Loucy (cell line): ENCODE measurements around the gene BICRA.

ENCODE experiments used
- H2AFZ ChIP-seq: fragments of 200-600 bp; sonication (generic); 2 replicates; pipeline ENCODE4 v1.6.0; 2016; ENCODE audit warnings: antibody characterized with exemption, mild to moderate bottlenecking, low read length, moderate library complexity
- H3F3A ChIP-seq: fragments of 200-600 bp; 2 replicates; pipeline ENCODE4 v1.6.0; 2016; ENCODE audit warnings: antibody characterized with exemption, low read depth, mild to moderate bottlenecking
- H3K27me3 ChIP-seq: fragments of 200-600 bp; sonication (generic); 2 replicates; pipeline ENCODE4 v1.6.1; 2014; ENCODE audit warnings: low read length, mild to moderate bottlenecking; ENCODE audit not compliant: insufficient read depth, poor library complexity, severe bottlenecking
- H3K36me3 ChIP-seq: fragments of 200-600 bp; sonication (generic); 2 replicates; pipeline ENCODE4 v1.6.1; 2016; ENCODE audit warnings: low read length; ENCODE audit not compliant: insufficient read depth
- H3K4me1 ChIP-seq: fragments of 200-600 bp; sonication (generic); 2 replicates; pipeline ENCODE4 v1.5.1; 2014; ENCODE audit warnings: low read length, mild to moderate bottlenecking; ENCODE audit not compliant: insufficient read depth, poor library complexity, severe bottlenecking
- H3K4me2 ChIP-seq: fragments of 200-600 bp; sonication (generic); 2 replicates; pipeline ENCODE4 v1.6.0; 2014; ENCODE audit warnings: antibody characterized with exemption, low read length, low read depth, mild to moderate bottlenecking; ENCODE audit not compliant: poor library complexity, severe bottlenecking
- H3K4me3 ChIP-seq: fragments of 200-600 bp; sonication (generic); 2 replicates; pipeline ENCODE4 v1.5.1; 2014; ENCODE audit warnings: low read length, mild to moderate bottlenecking, mixed read lengths; ENCODE audit not compliant: poor library complexity, severe bottlenecking
- H3K79me2 ChIP-seq: fragments of 200-600 bp; sonication (generic); 2 replicates; pipeline ENCODE4 v1.6.1; 2014; ENCODE audit warnings: low read length; ENCODE audit not compliant: insufficient read depth
- H3K9ac ChIP-seq: fragments of 200-600 bp; sonication (generic); 2 replicates; pipeline ENCODE4 v1.6.0; 2014; ENCODE audit warnings: mild to moderate bottlenecking, low read depth, low read length, moderate library complexity; ENCODE audit not compliant: poor library complexity, severe bottlenecking
- H3K9me2 ChIP-seq: fragments of 200-600 bp; sonication (generic); replicated peaks from 2 replicates; pipeline ENCODE4 v1.6.1; 2016; ENCODE audit warnings: low read depth, low read length, mixed read lengths
- H3K9me3 ChIP-seq: fragments of 200-600 bp; sonication (generic); 2 replicates; pipeline ENCODE4 v1.6.1; 2014; ENCODE audit warnings: mild to moderate bottlenecking, antibody characterized with exemption, low read length, low read depth; ENCODE audit not compliant: insufficient read depth
- H4K20me1 ChIP-seq: fragments of 200-600 bp; sonication (generic); 2 replicates; pipeline ENCODE4 v1.6.0; 2014; ENCODE audit warnings: antibody characterized with exemption, low read length, mild to moderate bottlenecking; ENCODE audit not compliant: insufficient read depth, poor library complexity, severe bottlenecking
- EZH2phosphoT487 ChIP-seq: fragments of 200-600 bp; IDR thresholded peaks from 2 replicates; pipeline ENCODE4 v1.6.1; 2018; ENCODE audit warnings: antibody characterized with exemption, mild to moderate bottlenecking, moderate library complexity, borderline replicate concordance
- TF ChIP-seq, protein P1 (sequence below): fragments of 200-600 bp; sonication (generic); conservative IDR thresholded peaks from 2 replicates; pipeline ENCODE4 v1.5.1; 2014; ENCODE audit warnings: mild to moderate bottlenecking, antibody characterized with exemption, low read length

BICRA gene

DNA sequence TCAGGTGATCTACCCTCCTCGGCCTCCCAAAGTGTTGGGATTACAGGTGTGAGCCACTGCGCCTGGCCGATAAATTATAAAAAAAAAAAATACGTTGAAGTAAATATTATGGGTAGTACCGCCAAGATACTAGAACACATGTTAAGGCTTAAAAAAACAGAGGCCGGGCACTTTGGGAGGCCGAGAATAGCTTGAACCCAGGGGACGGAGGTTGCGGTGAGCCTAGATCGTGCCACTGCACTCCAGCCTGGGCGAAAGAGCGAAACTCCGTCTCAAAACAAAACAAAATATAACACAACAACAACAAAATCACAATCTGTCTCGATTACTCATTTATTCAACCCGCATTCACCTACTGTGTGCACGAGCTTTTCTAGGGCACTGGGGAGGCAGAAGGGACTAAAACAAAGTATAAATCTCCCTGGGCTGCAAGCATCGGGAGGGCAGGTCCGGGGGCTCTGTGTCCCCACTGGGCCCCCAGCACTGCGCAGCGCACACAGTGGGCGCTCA is 1.3 kb upstream of the BICRA start:
- Histone ChIP-seq H3K4me1 (peaks cover 16% of the 10 kb centered on the region), H3K4me3 (peak overlapping the region; percentile 79), H3K4me2 (peak overlapping the region; percentile 82), H3F3A (no peaks in the 10 kb centered on the region), H3K79me2 (peaks cover 46% of the 10 kb centered on the region), H3K9ac (peak overlapping the region; percentile 86), H3K9me3 (no peaks in the 10 kb centered on the region), H3K36me3 (no peaks in the 10 kb centered on the region), H2AFZ (peak overlapping the region; percentile 82), H4K20me1 (peaks cover 27% of the 10 kb centered on the region), H3K9me2 (no peaks in the 10 kb centered on the region), H3K27me3 (no peaks in the 10 kb centered on the region)
- no peak for TF ChIP-seq EZH2phosphoT487
- TF ChIP-seq, protein P1, sequence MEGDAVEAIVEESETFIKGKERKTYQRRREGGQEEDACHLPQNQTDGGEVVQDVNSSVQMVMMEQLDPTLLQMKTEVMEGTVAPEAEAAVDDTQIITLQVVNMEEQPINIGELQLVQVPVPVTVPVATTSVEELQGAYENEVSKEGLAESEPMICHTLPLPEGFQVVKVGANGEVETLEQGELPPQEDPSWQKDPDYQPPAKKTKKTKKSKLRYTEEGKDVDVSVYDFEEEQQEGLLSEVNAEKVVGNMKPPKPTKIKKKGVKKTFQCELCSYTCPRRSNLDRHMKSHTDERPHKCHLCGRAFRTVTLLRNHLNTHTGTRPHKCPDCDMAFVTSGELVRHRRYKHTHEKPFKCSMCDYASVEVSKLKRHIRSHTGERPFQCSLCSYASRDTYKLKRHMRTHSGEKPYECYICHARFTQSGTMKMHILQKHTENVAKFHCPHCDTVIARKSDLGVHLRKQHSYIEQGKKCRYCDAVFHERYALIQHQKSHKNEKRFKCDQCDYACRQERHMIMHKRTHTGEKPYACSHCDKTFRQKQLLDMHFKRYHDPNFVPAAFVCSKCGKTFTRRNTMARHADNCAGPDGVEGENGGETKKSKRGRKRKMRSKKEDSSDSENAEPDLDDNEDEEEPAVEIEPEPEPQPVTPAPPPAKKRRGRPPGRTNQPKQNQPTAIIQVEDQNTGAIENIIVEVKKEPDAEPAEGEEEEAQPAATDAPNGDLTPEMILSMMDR, result no peak

DNA sequence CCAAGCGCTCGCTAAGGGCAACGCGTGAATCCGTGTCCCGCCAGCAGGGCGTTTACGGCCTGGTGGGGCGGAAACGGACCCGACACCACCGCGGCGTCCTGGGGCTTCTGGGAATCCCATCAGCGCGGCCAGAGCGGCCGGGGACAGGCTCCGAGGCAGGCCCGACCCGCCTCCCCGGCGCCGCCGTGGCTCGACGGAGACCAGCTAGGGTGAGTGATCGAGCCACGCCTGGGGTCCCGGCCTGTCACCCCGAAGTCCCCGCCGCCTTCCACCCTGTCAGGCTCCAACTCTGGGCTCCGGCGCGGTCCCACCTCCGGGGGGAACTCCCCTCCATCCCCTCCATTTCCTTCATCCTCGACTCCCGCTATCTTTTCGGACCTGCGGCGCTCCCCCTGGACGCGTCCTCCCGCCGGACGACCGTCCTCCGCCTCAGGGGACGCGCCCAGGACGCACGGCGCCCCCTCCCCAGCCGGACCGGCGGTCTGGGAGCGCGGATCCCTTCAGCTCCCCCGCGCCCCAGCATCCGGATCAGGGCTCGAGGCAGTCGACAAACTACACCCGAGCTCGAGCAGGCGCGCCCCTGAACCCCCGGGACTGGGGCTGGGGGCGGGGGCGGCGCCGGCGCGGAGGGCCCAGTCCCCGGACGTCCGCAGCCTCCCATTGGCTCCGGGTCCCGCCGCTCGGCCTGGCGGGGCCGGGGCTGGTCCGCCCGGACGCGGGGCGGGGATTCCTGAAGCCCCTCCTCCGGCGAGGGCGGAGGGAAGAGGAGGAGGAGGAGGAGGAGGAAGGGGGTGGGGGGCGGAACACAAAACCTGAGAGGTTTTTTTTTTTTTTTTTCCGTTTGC is 638 bp upstream of the BICRA start:
- Histone ChIP-seq H3K27me3 (no peaks in the 10 kb centered on the region), H3K4me2 (peak overlapping the region; percentile 82), H3K4me1 (peaks cover 16% of the 10 kb centered on the region), H3F3A (no peaks in the 10 kb centered on the region), H3K9me3 (no peaks in the 10 kb centered on the region), H3K4me3 (peak overlapping the region; percentile 79), H3K9me2 (no peaks in the 10 kb centered on the region), H3K79me2 (peaks cover 53% of the 10 kb centered on the region), H2AFZ (peak overlapping the region; percentile 82), H4K20me1 (peaks cover 30% of the 10 kb centered on the region), H3K36me3 (no peaks in the 10 kb centered on the region), H3K9ac (peak overlapping the region; percentile 86)
- TF ChIP-seq EZH2phosphoT487, result no peak
- TF ChIP-seq, protein P1, result no peak; the same call in 1 of the 2 replicates

DNA sequence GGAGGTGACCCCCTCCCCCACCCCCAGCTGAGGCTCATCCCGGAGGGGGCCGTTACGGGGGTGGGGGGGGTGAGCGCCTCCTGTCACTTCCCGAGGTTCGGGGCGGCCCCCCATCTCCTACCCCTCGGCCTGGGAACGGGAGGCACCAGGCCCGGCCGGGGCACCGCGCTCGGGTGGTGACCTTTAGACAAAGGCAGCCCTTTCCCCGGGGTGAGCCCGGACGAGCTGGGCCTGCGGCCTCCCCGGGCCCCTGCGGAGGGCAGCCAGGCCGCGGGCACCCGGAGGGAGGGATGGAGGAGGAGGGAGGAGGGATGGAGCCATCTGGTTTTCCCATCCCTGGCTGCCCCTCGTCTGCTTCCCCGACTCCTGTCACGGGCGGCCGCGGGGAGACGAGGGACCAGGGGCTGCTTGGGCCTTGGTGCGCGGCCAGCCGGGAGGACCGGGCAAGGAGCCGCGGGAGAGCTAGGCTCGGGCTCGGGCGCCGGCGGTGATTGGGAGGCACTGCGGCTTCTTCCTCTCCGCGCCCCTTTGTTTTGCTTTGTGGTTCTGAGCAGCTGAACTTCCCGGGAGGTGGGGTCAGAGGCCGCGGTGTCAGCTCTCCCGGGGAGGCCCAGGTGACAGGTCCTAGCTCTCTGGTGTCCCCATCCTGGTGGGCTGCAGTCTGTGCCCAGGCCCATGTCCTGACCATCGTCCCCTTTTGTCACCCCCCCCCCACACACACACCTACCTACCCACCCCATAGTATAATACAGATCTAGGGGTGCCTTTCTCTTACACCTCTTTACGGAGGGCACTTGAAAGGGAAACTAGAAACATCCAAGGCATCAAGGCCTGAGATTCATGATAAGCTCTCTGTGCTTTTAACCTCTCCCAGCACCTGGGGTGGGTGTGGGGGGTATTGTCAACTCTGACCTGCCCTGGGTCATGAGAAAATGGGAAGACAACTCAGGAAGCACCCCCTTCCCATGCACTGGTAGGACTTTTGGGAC is 1.3 kb downstream of the BICRA start:
- no peaks in the 10 kb centered on the region for H3K36me3 ChIP-seq
- no peaks in the 10 kb centered on the region for H3K27me3 ChIP-seq
- H3F3A ChIP-seq, result no peaks in the 10 kb centered on the region
- no peak overlapping the region for H2AFZ ChIP-seq
- peak overlapping the region; percentile 86 for H3K4me2 ChIP-seq
- TF ChIP-seq EZH2phosphoT487, result no peak
- TF ChIP-seq, protein P1, result no peak
- H3K9ac ChIP-seq, result peak overlapping the region; percentile 90
- no peaks in the 10 kb centered on the region for H3K9me3 ChIP-seq
- H4K20me1 ChIP-seq, result peaks cover 41% of the 10 kb centered on the region
- peaks cover 72% of the 10 kb centered on the region for H3K79me2 ChIP-seq
- H3K9me2 ChIP-seq, result no peaks in the 10 kb centered on the region
- H3K4me3 ChIP-seq, result peak overlapping the region; percentile 79
- peaks cover 16% of the 10 kb centered on the region for H3K4me1 ChIP-seq
